ENCODE measurements around the gene F7. TPM values are rescaled to one million over a fixed set of nuclear protein-coding genes. Genes with fewer than 3 reads are reported as not detected.

F7 gene
- total RNA-seq, 1 experiment from 2014 or later, result not detected

- H3K4me2 ChIP-seq (ENCODE audit: low read length), result no peak overlapping the region
- no peak overlapping the region for H3K9ac ChIP-seq (ENCODE audit: low read length)
- ATAC-seq (no peak), DNase-seq (no peak)
- H3K9me2 ChIP-seq (replicated peaks; ENCODE audit: low read length), result no peaks in the 10 kb centered on the region
- CTCF ChIA-PET, result no interaction called here
- BruUV-seq (replicated peaks), result no TSS peak
- H3K27ac ChIP-seq (ENCODE audit: low read length), result no peak overlapping the region
- H3K4me3 ChIP-seq (ENCODE audit: low read length), result no peak overlapping the region
- intact Hi-C loops (cut with micrococcal nuclease), result no loop called here
- H3K27me3 ChIP-seq (ENCODE audit: low read length), result no peaks in the 10 kb centered on the region
- no peaks in the 10 kb centered on the region for H3K9me3 ChIP-seq (ENCODE audit: low read length)
- H3K36me3 ChIP-seq (ENCODE audit: low read depth, low read length), result no peaks in the 10 kb centered on the region
- no peak for TF ChIP-seq CTCF (conservative IDR thresholded peaks at IDR 0.05; ENCODE audit: low read depth, low read length)
- no peak for TF ChIP-seq EZH2phosphoT487 (IDR thresholded peaks at IDR 0.05; ENCODE audit: borderline replicate concordance, low read length)
- no peak for TF ChIP-seq EZH2 (IDR thresholded peaks at IDR 0.05; ENCODE audit: low read length, unreplicated experiment)
- POLR2A ChIA-PET (ENCODE audit: unreplicated experiment), result no interaction called here
- H4K20me1 ChIP-seq (ENCODE audit: low read length), result no peaks in the 10 kb centered on the region
- H2AFZ ChIP-seq (ENCODE audit: low read length), result no peak overlapping the region
- H3K79me2 ChIP-seq (ENCODE audit: low read length), result no peaks in the 10 kb centered on the region
- no peaks in the 10 kb centered on the region for H3F3A ChIP-seq (ENCODE audit: low read length, unreplicated experiment)
- H3K4me1 ChIP-seq (ENCODE audit: insufficient read depth, low read length), result peaks cover 11% of the 10 kb centered on the region
These were observed 45.7 kb upstream of the F7 start for GRCh38 chr13:113059891-113060290.

- DNase-seq (no peak), ATAC-seq (no peak)
- TF ChIP-seq EZH2 (IDR thresholded peaks at IDR 0.05; ENCODE audit: low read length, unreplicated experiment) (no peak), EZH2phosphoT487 (IDR thresholded peaks at IDR 0.05; ENCODE audit: borderline replicate concordance, low read length) (no peak), CTCF (conservative IDR thresholded peaks at IDR 0.05; ENCODE audit: low read depth, low read length) (no peak)
- Histone ChIP-seq H3K4me2 (ENCODE audit: low read length) (no peak overlapping the region), H3K4me3 (ENCODE audit: low read length) (no peak overlapping the region), H3K79me2 (ENCODE audit: low read length) (no peaks in the 10 kb centered on the region), H4K20me1 (ENCODE audit: low read length) (no peaks in the 10 kb centered on the region), H3K27me3 (ENCODE audit: low read length) (no peaks in the 10 kb centered on the region), H3F3A (ENCODE audit: low read length, unreplicated experiment) (no peaks in the 10 kb centered on the region), H3K9me2 (replicated peaks; ENCODE audit: low read length) (no peaks in the 10 kb centered on the region), H3K27ac (ENCODE audit: low read length) (no peak overlapping the region), H3K9me3 (ENCODE audit: low read length) (no peaks in the 10 kb centered on the region), H2AFZ (ENCODE audit: low read length) (no peak overlapping the region), H3K9ac (ENCODE audit: low read length) (no peak overlapping the region), H3K36me3 (ENCODE audit: low read depth, low read length) (no peaks in the 10 kb centered on the region), H3K4me1 (ENCODE audit: insufficient read depth, low read length) (peaks cover 11% of the 10 kb centered on the region)
- POLR2A ChIA-PET (ENCODE audit: unreplicated experiment), result no interaction called here
- no TSS peak for BruUV-seq (replicated peaks)
- CTCF ChIA-PET, result no interaction called here
- intact Hi-C loops (cut with micrococcal nuclease), result no loop called here
These were observed 44.9 kb upstream of the F7 start for GRCh38 chr13:113060557-113061270.

- no peak for ATAC-seq
- no peaks in the 10 kb centered on the region for H3K9me3 ChIP-seq (ENCODE audit: low read length)
- H3K36me3 ChIP-seq (ENCODE audit: low read depth, low read length), result no peaks in the 10 kb centered on the region
- CTCF ChIA-PET, result no interaction called here
- TF ChIP-seq EZH2 (IDR thresholded peaks at IDR 0.05; ENCODE audit: low read length, unreplicated experiment) (no peak), EZH2phosphoT487 (IDR thresholded peaks at IDR 0.05; ENCODE audit: borderline replicate concordance, low read length) (no peak), CTCF (conservative IDR thresholded peaks at IDR 0.05; ENCODE audit: low read depth, low read length) (no peak)
- H3K27me3 ChIP-seq (ENCODE audit: low read length), result no peaks in the 10 kb centered on the region
- H3K4me2 ChIP-seq (ENCODE audit: low read length), result no peak overlapping the region
- H2AFZ ChIP-seq (ENCODE audit: low read length), result no peak overlapping the region
- H3K4me3 ChIP-seq (ENCODE audit: low read length), result no peak overlapping the region
- peaks cover 11% of the 10 kb centered on the region for H3K4me1 ChIP-seq (ENCODE audit: insufficient read depth, low read length)
- DNase-seq, result no peak
- H4K20me1 ChIP-seq (ENCODE audit: low read length), result no peaks in the 10 kb centered on the region
- H3K9me2 ChIP-seq (replicated peaks; ENCODE audit: low read length), result no peaks in the 10 kb centered on the region
- no peak overlapping the region for H3K9ac ChIP-seq (ENCODE audit: low read length)
- H3F3A ChIP-seq (ENCODE audit: low read length, unreplicated experiment), result no peaks in the 10 kb centered on the region
- BruUV-seq (replicated peaks), result no TSS peak
- H3K27ac ChIP-seq (ENCODE audit: low read length), result no peak overlapping the region
- intact Hi-C loops (cut with micrococcal nuclease), result no loop called here
- H3K79me2 ChIP-seq (ENCODE audit: low read length), result no peaks in the 10 kb centered on the region
- POLR2A ChIA-PET (ENCODE audit: unreplicated experiment), result no interaction called here
These were observed 44.3 kb upstream of the F7 start for GRCh38 chr13:113061271-113061625.

All from PC-3 (cell line).